Gastroesophageal sphincter (tissue), 4 donors: ENCODE measurements around the gene TRIM7. TPM values are rescaled to one million over a fixed set of nuclear protein-coding genes. Genes with fewer than 3 reads are reported as not detected.

Source experiments
- ATAC-seq: fragments of 150-250 bp; one replicate; pipeline ENCODE4 v1.9.1; 2016; ENCODE audit warnings: mild to moderate bottlenecking, moderate library complexity
- H3K27ac ChIP-seq, 4 donors: fragments of 200-600 bp; sonication (generic) in 3 of 4; 1 replicate in 3 of 4; 2 replicates in 1 of 4; pipeline ENCODE4 v1.5.1; 2016 to 2019
- H3K27me3 ChIP-seq: fragments of 200-600 bp; sonication (generic); one replicate; pipeline ENCODE4 v1.5.1; 2019
- H3K36me3 ChIP-seq, 2 donors: fragments of 200-600 bp; sonication (generic); one replicate each; pipeline ENCODE4 v1.5.1; 2019; ENCODE audit warnings: control low read depth in 1 of 2
- H3K4me1 ChIP-seq, 3 donors: fragments of 200-600 bp; sonication (generic); 1 replicate in 2 of 3; 2 replicates in 1 of 3; pipeline ENCODE4 v1.5.1; 2016 to 2019; ENCODE audit warnings: control low read depth in 2 of 3
- H3K4me3 ChIP-seq, 2 donors: fragments of 200-600 bp; sonication (generic); one replicate each; pipeline ENCODE4 v1.5.1; 2019; ENCODE audit warnings: mild to moderate bottlenecking in 1 of 2, moderate library complexity in 1 of 2
- H3K9me3 ChIP-seq, 3 donors: fragments of 200-600 bp; sonication (generic); one replicate each; pipeline ENCODE4 v1.5.1; 2017 to 2019; ENCODE audit warnings: control low read depth in 2 of 3
- EP300 ChIP-seq: sonication (generic); formaldehyde crosslinking; IDR thresholded peaks from one replicate; pipeline ENCODE4 v1.6.1; 2017; ENCODE audit warnings: antibody characterized with exemption, mild to moderate bottlenecking
- POLR2A ChIP-seq, 2 donors: fragments of 450-650 bp; IDR thresholded peaks; one replicate each; pipeline ENCODE4 v1.6.1; 2017; ENCODE audit warnings: antibody characterized with exemption in 2 of 2, mild to moderate bottlenecking in 2 of 2, moderate library complexity in 1 of 2
- POLR2AphosphoS5 ChIP-seq: sonication (generic); formaldehyde crosslinking; IDR thresholded peaks from one replicate; pipeline ENCODE4 v1.6.1; 2017; ENCODE audit warnings: antibody characterized with exemption
- WGBS, 2 donors: methylation state at CpG; one replicate each; pipeline ENCODE4 v1.1.5; 2018; ENCODE audit warnings: low coverage in 1 of 2; 5-methylcytosine and 5-hydroxymethylcytosine counted together
- total RNA-seq, 4 donors: library from RNA; depleted of rRNA; stranded (reverse); fragments of >200 nt; gene quantifications; one replicate each; pipeline ENCODE4 v1.1.0, GENCODE V29; 2016
- TF ChIP-seq, protein P1 (sequence below), 4 experiments: fragments of 200-600 bp in 2 of 4; fragments of 450-650 bp in 2 of 4; sonication (generic) in 1 of 4; IDR thresholded peaks; one replicate each; pipeline ENCODE4 v1.5.1; 2017 to 2019; ENCODE audit warnings: antibody characterized with exemption in 4 of 4, mild to moderate bottlenecking in 2 of 4, moderate library complexity in 2 of 4

TRIM7 gene
- total RNA-seq, 4 donors from 2014 or later: 3.0 to 11.0 (median 4.7) TPM

DNA sequence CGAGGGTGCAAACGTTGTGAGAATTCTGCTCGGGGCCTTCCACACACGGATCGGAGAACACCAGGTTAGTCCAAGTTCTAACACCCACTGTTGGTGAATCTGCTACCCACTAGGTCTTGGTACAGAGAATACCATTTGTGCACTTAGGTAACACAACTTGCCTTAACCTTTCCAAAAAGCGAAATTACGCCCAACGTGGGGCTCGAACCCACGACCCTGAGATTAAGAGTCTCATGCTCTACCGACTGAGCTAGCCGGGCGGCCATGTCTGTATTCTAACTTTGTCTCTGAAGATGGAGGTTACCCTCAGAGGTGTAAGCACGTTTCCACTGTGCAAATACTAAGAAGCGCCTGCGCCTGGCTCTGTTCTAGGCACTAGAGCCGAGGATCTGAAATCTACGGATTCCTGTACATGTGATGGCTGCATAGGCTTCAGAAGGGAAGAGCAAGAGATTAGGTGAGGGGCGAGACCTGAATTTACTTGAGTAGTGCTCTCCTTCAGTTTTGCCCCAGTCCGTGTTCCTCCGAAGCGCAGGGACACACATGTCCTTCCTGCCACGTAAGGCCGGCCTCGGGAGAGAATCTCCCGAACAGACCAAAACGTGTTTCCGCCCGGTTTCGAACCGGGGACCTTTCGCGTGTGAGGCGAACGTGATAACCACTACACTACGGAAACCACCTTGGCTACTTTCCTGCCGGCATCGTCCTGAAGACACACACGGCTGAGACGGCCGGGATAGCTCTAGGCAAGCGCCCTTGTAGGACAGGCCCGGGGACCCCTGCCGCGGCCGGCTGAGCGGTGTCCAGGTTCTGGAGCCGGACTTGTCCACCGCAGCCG lies 17.0 kb upstream of the TRIM7 start:
- Histone ChIP-seq H3K27ac (peak overlapping the region; percentile 86 to 95 (median 92)), H3K4me3 (peak overlapping the region; percentile 59 to 74), H3K27me3 (no peaks in the 10 kb centered on the region), H3K36me3 (peaks cover 0 to 2% of the 10 kb centered on the region in 2 donors), H3K9me3 (no peaks in the 10 kb centered on the region), H3K4me1 (peaks cover 0 to 53% (median 7%) of the 10 kb centered on the region in 3 donors)
- no peak for TF ChIP-seq EP300
- TF ChIP-seq, protein P1, sequence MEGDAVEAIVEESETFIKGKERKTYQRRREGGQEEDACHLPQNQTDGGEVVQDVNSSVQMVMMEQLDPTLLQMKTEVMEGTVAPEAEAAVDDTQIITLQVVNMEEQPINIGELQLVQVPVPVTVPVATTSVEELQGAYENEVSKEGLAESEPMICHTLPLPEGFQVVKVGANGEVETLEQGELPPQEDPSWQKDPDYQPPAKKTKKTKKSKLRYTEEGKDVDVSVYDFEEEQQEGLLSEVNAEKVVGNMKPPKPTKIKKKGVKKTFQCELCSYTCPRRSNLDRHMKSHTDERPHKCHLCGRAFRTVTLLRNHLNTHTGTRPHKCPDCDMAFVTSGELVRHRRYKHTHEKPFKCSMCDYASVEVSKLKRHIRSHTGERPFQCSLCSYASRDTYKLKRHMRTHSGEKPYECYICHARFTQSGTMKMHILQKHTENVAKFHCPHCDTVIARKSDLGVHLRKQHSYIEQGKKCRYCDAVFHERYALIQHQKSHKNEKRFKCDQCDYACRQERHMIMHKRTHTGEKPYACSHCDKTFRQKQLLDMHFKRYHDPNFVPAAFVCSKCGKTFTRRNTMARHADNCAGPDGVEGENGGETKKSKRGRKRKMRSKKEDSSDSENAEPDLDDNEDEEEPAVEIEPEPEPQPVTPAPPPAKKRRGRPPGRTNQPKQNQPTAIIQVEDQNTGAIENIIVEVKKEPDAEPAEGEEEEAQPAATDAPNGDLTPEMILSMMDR (IDR thresholded peaks at IDR 0.05): no peak
- TF ChIP-seq POLR2AphosphoS5: peak; percentile 58
- TF ChIP-seq POLR2A (IDR thresholded peaks at IDR 0.05): peak; percentile 24 to 38
- peak; percentile 64 for ATAC-seq
- 0 to 14% methylated on average over 6 to 9 of the region's 50 CpGs for WGBS, 2 donors

DNA sequence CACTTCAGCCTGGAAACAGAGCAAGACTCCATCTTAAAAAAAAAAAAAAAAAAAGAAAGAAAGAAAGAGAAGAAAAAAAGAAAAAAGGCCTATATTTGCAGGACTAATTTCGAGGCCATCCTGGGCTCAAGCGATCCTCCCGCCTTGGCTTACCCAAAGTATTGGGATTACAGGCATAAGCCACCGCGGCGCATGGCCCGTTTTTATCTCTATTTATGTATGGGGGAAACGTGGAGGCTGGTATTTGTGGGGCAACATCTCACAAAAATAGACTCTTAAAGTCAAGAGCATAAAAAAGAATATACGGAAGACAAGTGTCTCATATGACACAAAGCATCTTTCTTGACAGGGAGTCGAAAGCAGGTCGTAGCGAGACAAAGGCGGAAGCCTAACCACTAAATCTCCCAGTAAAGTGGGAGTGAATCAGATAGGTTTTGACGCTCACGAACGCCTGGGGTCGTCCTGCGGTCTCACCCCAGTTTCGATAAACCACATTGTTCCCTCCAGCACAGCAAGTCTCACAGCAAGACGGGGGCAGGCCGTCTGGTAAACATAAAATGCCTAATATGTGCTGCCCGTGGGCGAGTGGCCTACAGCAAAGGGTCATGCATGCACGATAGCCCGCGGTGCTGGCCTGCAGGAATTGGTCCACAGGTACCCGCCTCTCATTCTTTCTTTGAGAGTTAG lies 16.3 kb upstream of the TRIM7 start:
- Histone ChIP-seq H3K4me3 (peak overlapping the region in 1 of 2 donors; percentile 59), H3K9me3 (no peaks in the 10 kb centered on the region), H3K27me3 (no peaks in the 10 kb centered on the region), H3K27ac (peak overlapping the region in 3 of 4 donors; percentile 86 to 95 (median 92)), H3K36me3 (no peaks in the 10 kb centered on the region), H3K4me1 (peaks cover 0 to 58% (median 7%) of the 10 kb centered on the region in 3 donors)
- whole genome bisulfite sequencing, 2 donors: 46 to 69% methylated on average over 16 to 25 of the region's 27 CpGs
- TF ChIP-seq, protein P1 (IDR thresholded peaks at IDR 0.05): no peak
- no peak for TF ChIP-seq EP300
- TF ChIP-seq POLR2A (IDR thresholded peaks at IDR 0.05): no peak
- TF ChIP-seq POLR2AphosphoS5: no peak
- ATAC-seq: no peak

DNA sequence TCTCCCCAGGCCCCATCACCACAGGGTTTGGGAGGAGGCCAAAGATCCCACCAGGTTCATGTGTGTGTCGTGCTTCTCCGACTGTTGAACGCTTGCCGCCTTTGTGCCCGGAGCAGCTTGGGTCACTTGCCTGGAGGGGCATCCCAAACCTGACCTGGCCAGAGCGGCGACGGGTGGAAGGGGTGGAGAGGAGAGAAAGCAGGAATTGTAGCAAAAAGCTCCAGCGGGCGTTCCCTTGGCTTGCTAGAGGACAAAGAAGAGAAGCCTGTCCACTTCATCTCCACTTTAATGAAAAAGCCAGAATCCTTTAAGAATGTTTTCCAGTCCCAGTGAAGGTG lies 15.2 kb upstream of the TRIM7 start:
- no peak overlapping the region for H3K4me3 ChIP-seq
- TF ChIP-seq, protein P1 (IDR thresholded peaks at IDR 0.05): no peak
- no peak for TF ChIP-seq POLR2AphosphoS5
- no peak for TF ChIP-seq POLR2A (IDR thresholded peaks at IDR 0.05)
- no peak for TF ChIP-seq EP300
- H3K36me3 ChIP-seq: no peaks in the 10 kb centered on the region
- ATAC-seq: no peak
- peaks cover 0 to 54% (median 7%) of the 10 kb centered on the region in 3 donors for H3K4me1 ChIP-seq
- 73 to 84% methylated on average over 3 to 5 of the region's 10 CpGs for WGBS, 2 donors
- H3K27me3 ChIP-seq: no peaks in the 10 kb centered on the region
- no peaks in the 10 kb centered on the region for H3K9me3 ChIP-seq
- H3K27ac ChIP-seq: no peak overlapping the region

DNA sequence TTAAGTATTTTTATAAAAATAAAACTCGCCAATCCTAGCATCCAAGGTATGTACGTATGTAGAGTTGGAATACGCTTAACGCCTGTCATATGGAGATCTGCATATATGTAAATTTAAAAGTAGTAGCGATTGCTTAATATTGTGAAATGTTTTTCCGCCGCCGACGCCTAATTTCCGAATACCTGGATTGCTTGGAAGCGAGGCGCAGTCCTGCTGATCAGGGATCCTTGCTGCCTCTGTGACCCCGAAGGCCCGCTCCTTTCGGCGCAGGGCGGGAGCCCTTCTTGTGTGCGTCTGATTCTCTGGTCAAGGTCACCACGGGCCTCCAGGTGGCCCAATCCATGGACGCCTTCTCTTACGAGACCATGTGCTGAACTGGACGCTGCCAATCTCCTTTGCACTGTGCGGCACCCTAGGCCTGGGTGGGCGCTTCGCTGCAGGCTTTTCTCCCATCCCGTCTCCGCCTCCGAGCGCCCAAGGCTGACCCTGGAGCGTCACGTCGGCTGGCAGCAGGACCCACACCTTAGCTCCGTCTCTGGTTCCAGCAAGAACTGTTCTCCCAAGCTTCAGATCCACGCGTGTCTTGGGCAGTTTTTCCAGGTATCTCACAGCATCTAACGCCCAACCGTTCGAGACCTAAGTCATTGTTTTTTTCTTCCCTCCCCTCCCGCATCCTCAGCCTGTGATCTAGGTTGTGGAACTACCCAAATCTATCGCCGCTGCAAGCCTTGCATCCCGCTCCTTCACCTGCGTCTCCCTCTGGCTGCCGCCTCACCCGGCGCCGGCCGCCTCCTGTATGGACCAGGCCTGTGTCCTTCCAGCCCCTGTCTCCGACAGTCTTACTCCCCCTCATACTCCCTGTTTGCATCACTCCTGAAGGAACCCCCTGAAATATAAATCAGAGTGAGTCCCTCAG lies 14.5 kb upstream of the TRIM7 start:
- no peak for ATAC-seq
- H3K27ac ChIP-seq: no peak overlapping the region
- no peaks in the 10 kb centered on the region for H3K27me3 ChIP-seq
- H3K4me1 ChIP-seq: peaks cover 0 to 47% (median 5%) of the 10 kb centered on the region in 3 donors
- H3K36me3 ChIP-seq: no peaks in the 10 kb centered on the region
- H3K9me3 ChIP-seq: no peaks in the 10 kb centered on the region
- H3K4me3 ChIP-seq: no peak overlapping the region
- WGBS, 2 donors: 55 to 62% methylated on average over 23 to 34 of the region's 49 CpGs
- no peak for TF ChIP-seq POLR2A (IDR thresholded peaks at IDR 0.05)

DNA sequence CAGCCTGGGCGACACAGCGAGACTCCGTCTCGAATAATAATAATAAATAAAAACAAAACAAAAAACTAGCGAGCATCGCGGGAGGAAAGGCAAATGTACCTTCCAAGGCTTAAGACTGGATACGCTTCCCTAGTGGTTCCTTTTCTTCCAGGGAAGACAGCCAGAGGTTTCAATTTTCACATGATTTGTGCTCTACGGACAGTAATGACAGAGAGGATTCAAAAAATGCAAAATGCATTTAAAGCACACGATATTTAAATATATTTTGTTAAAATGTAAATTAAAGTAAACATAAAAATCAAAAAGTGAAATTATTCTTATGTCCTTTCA lies 13.8 kb upstream of the TRIM7 start:
- H3K4me1 ChIP-seq: peaks cover 0 to 40% (median 3%) of the 10 kb centered on the region in 3 donors
- WGBS, 2 donors: 24 to 36% methylated on average over 10 of the region's 10 CpGs
- no peaks in the 10 kb centered on the region for H3K9me3 ChIP-seq
- H3K4me3 ChIP-seq: peak overlapping the region; percentile 13 to 54
- no peaks in the 10 kb centered on the region for H3K36me3 ChIP-seq
- ATAC-seq: no peak
- TF ChIP-seq POLR2A (IDR thresholded peaks at IDR 0.05): no peak
- no peak for TF ChIP-seq EP300
- TF ChIP-seq, protein P1 (IDR thresholded peaks at IDR 0.05): no peak
- TF ChIP-seq POLR2AphosphoS5: no peak
- peak overlapping the region in 3 of 4 donors; percentile 76 to 80 (median 80) for H3K27ac ChIP-seq
- no peaks in the 10 kb centered on the region for H3K27me3 ChIP-seq
